ENCODE results near the gene CACHD1.
"Not testable (repeated sequence)": the region's sequence is repeated elsewhere in the genome, so short reads cannot be mapped to it uniquely, and the experiment has no call there.

Gene CACHD1

DNA sequence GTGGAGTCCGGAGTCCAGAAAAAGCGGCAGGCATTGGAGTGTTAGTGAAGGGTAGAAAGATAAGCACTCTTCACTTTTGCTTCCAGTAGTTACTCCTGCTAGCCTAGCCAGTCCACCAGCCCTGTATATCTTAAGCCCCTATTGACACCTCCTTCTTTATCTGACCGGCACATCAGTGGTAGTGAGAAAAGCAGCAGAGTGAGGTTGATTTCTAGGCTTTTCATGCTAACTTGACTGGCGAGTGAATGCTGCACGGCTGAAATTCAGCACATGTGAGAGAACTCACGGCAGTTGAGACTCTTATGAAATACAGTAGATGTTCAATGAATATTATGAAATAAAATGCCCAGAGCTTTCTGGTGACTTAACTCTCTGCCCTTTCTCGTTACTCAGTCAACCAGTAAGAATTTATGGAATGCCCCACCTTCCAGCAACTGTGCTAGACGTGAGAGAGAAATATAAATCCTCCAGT lies 128.2 kb downstream of the CACHD1 start:
- DNase-seq: peak; percentile 45

DNA sequence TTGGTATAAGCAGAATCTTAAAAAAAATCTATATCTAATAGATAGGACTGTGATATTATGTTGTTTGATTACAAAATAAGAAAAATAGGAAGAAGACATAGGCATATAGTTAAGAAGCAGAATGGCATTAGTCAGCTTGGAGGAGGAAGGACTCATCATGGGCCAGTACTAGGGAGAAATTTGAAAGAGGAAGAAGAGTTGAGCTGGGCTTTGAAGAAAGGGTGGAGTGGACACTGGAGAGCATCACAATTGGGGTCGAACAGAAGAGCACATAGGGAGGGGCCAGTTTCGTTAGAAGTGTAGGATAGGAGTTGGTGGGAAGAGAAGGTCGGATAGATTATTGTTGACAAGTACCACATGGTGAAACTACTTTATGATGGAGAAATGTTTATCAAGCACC lies 129.3 kb downstream of the CACHD1 start:
- no peak for DNase-seq

DNA sequence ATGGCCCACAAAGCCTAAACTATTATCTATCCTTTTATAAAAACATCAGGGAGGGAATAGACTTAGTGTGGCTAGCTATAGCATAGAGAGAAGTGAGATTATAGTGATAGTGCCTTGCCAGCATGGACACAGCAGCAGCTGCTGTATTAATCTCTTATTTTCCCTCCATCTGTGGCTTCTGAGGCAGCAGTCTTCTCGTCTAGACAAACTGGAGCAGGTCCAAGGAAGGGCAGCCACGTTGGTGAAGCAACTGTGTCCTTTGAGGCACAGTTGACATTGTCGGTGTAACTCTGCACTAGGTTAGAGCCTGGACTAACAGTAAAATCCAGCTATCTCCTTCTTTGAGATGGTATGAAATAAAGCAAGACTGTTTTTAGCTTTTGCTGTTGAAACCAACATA lies 131.3 kb downstream of the CACHD1 start:
- DNase-seq: no peak

DNA sequence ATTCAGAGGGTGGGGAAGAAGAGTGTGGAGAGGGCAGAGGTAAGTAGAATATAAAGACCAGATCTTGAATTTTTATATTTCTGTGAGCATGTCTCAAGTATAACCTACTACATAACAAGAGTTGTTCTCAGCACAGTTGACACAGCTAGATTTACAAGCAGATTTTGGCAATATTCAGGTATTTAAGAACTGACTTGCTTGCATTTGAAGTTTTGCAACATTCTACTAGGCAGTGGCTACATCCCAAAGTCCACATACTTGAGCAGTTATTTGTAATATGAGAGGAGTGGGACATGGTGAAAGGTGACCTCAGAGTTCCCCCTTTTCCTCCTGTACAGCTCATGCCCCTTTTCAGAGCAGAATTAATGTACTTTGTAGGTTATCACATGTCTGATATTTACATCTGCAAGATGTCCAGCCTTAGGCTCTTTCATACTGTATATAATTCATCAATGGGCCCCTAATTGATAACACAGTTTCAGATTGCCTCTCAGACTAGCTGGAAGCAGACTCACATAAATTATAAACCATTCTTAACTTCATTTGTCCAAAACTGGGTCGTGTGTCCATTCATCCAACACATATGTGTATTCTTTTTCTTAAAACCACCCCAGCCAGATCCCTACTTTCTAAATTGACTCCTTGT lies 138.2 kb downstream of the CACHD1 start:
- peak; percentile 15 for DNase-seq

DNA sequence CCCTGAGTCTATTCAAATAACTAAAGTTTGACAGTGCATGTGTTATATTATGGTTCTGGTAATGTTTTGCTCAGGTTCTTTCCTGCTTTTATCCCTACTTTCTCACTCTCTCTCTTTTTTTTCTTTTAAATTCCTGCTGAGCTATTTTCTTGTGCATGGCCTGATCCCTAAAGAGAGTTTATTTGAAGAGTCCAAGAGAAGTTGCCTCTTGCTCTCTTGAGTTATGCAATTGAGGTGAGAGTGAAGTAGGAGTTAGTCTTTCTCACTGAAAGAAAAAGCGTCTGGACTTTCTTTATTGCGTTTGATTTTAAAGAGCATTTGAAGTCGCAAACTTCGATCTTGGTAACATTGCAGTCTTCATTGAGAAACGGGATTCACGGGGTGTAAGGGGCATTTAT lies 138.7 kb downstream of the CACHD1 start:
- no peak for DNase-seq

DNA sequence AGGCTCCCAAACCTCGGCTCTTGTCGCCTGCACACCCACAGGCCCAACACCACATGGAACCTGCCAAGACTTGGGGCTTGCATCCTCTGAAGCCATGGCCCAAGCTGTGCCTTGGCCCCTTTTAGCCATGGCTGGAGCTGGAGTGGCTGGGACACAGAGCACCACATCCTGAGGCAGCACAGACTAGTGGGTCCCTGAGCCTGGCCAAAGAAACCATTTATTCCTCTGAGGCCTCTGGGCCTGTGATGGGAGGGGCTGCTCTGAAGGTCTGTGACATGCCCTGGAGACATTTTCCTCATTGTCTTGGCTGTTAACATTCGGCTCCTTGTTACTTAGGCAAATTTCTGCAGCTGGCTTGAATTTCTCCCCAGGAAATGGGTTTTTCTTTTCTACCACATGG lies 141.0 kb downstream of the CACHD1 start:
- DNase-seq: not testable (repeated sequence)

GRCh38 chr1:64616039-64616438 lies 146.1 kb downstream of the CACHD1 start:
- DNase-seq: no peak

GRCh38 chr1:64623750-64624191 lies 153.8 kb downstream of the CACHD1 start:
- DNase-seq: peak; percentile 27

GRCh38 chr1:64624218-64624713 lies 154.3 kb downstream of the CACHD1 start:
- peak; percentile 63 for DNase-seq

- no peak for DNase-seq
Measured at GRCh38 chr1:64624808-64625207, 154.9 kb downstream of the CACHD1 start.

- no peak for DNase-seq
Measured at GRCh38 chr1:64630611-64631010, 160.7 kb downstream of the CACHD1 start.

GRCh38 chr1:64631346-64632034 lies 161.6 kb downstream of the CACHD1 start:
- DNase-seq: peak; percentile 61

- DNase-seq: no peak
Measured at GRCh38 chr1:64632936-64633335, 163.0 kb downstream of the CACHD1 start.

- DNase-seq: no peak
Measured at GRCh38 chr1:64645735-64646134, 175.8 kb downstream of the CACHD1 start.

DNA sequence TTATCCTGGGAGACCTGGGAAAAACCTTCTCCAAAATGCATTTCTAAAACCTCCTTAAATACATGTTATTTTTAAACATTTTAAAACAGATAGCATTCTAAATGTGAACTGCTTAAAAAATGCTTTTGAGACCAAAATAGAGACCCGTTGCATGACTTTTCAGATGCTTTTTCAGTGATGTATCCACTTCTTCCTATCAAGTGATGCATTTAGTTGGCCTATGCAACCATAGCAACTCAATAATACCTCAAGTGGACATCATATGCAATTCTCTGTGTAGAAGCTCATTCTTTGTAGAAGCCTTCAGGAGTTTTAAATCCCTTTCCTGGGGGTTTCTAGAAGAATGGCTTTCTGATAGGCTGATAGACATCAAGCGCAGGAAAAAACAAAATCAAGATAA lies 180.5 kb downstream of the CACHD1 start:
- DNase-seq: peak; percentile 12

GRCh38 chr1:64651841-64652240 lies 181.9 kb downstream of the CACHD1 start:
- DNase-seq: no peak

DNA sequence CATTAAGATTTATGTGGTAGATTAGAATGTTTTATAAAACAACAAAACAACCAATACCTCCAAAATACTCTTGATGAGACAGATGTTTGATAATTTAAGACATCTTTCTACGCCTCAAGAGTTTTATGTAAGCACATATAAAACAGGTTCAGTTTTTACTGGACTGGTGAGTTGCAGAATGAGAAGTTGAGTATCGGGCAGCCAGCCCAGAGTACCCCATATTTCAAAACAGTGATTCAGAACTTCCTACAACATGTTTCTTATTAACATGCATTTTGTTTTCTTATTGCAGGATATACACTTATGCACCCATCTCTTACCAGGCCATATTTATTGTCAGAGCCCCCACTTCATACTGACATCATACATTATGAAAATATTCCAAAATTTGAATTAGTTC lies 183.5 kb downstream of the CACHD1 start:
- no peak for DNase-seq

- no peak for DNase-seq
Measured at GRCh38 chr1:64654519-64655341, 184.8 kb downstream of the CACHD1 start.

- DNase-seq: no peak
Measured at GRCh38 chr1:64655861-64656260, 185.9 kb downstream of the CACHD1 start.

GRCh38 chr1:64659478-64660138 lies 189.7 kb downstream of the CACHD1 start:
- no peak for DNase-seq

DNA sequence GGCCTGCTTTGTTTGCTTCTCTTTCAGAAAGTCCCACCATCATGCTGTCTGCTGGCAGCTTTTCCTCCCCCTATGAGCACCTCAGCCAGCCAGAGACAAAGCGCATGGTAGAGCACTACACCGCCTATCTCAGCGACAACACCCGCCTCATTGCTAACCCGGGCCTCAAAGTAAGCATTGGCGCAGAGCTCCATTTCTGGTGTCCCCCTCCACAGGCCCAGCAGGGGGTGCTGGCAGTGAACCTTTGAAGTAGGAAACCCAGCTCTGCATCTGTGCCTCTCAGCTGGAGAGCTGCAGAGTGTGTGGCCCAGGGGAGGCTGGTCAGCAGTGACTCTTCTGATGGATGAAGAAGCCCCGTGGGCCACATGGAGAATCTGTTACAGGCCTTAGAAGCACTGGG lies 193.7 kb downstream of the CACHD1 start:
- no peak for DNase-seq

DNA sequence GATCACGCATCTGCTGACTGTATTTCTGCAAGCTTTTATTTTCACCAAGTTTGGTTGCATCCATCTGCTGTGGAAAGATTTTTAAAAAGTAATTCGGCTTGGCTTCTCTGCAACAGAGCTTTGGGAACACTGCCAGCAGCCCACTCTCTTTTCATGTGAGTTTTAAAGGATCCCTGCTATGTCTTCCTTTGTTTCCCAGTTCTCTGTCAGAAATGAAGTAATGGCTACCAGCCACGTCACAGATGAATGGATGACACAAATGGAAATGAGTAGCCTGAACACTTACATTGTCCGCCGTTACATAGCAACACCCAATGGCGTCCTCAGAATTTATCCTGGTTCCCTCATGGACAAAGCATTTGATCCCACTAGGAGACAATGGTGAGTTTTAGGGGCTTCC lies 194.4 kb downstream of the CACHD1 start:
- DNase-seq: peak; percentile 38

DNA sequence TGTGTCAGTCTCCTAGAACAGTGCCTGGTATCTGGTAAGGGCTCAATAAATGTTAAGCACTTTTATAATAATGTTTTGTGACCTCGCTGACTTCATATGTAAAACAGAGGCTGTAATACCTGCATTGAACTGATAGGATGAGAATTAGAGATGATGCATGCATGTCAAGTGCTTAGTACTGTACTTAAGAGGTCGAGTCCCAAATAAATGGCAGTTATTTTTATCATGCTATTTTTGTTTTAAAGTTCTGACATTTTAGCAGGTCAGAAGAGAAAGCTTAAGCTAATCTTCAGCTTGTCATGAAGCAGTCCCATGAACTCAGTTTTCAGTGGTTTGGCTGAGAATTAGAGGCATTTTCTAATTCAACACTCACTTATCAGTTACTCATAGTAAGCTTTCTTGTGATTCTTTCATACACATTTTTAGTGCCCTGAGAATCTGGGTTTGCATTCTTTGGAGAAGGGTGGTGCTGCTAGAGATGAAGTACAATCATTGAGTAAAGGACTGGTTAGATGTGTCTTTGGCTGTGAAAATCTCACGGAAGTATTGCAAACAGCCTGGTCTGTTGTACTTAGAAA lies 199.3 kb downstream of the CACHD1 start:
- no peak for DNase-seq

Data from eye (tissue), 1 donor.